ENCODE data around the gene MLIP.

Gene MLIP

GRCh38 chr6:54288474-54288873, 177.2 kb downstream of the MLIP start:
- DNase-seq, result no peak

GRCh38 chr6:54289426-54289825, 178.2 kb downstream of the MLIP start:
- no peak for DNase-seq

GRCh38 chr6:54291146-54291545, 179.9 kb downstream of the MLIP start:
- DNase-seq, result no peak

GRCh38 chr6:54291738-54292137, 180.5 kb downstream of the MLIP start:
- DNase-seq, result no peak

- no peak for DNase-seq
Measured at GRCh38 chr6:54294965-54295532, 183.8 kb downstream of the MLIP start.

GRCh38 chr6:54299542-54300269, 188.5 kb downstream of the MLIP start:
- DNase-seq, result no peak

- no peak for DNase-seq
Measured at GRCh38 chr6:54301770-54302169, 190.5 kb downstream of the MLIP start.

- DNase-seq, result no peak
Measured at GRCh38 chr6:54307439-54307910, 196.2 kb downstream of the MLIP start.

- DNase-seq, result no peak
Measured at GRCh38 chr6:54308289-54308985, 197.2 kb downstream of the MLIP start, which contains the start of gene TINAG. TINAG (plus strand) TSS chr6:54308441; CDS start chr6:54308551, 110 bp downstream.

GRCh38 chr6:54308986-54309315, 197.7 kb downstream of the MLIP start:
- no peak for DNase-seq

GRCh38 chr6:54310377-54311152, 199.3 kb downstream of the MLIP start:
- no peak for DNase-seq

- DNase-seq, result no peak
Measured at GRCh38 chr6:54315656-54316055, 204.4 kb downstream of the MLIP start.

All from NCI-H2029 treated with DMSO at 0.1 percent for 48 hours (cell line).